K562 (cell line): Measurements from ENCODE around the gene ASPDH.

Source experiments
- BMI1 ChIP-seq: fragments of 150-350 bp; IDR thresholded peaks from 2 replicates; pipeline ENCODE4 v1.6.1; 2014; ENCODE audit warnings: low read length
- CEBPB ChIP-seq: fragments of 450-650 bp; IDR thresholded peaks from 2 replicates; pipeline ENCODE4 v1.6.1; 2016; ENCODE audit warnings: missing genetic modification characterization, missing compliant biosample characterization
- NBN ChIP-seq: fragments of 450-650 bp; IDR thresholded peaks from 2 replicates; pipeline ENCODE4 v1.6.1; 2016; ENCODE audit warnings: low read depth, mild to moderate bottlenecking
- SMAD4 ChIP-seq: fragments of 250-450 bp; sonication (Bioruptor Pico); conservative IDR thresholded peaks from 2 replicates; pipeline ENCODE4 v1.8.0; 2021; ENCODE audit warnings: inconsistent platforms, mild to moderate bottlenecking, moderate library complexity
- WHSC1 ChIP-seq: IDR thresholded peaks from one replicate; pipeline ENCODE4 v1.6.1; 2012; ENCODE audit warnings: low read length, control low read depth, inconsistent platforms
- ZNF12 ChIP-seq: sonication (generic); formaldehyde crosslinking; IDR thresholded peaks from 2 replicates; pipeline ENCODE4 v1.4.0; 2020; ENCODE audit warnings: mild to moderate bottlenecking, missing genetic modification reagents
- ZSCAN29 ChIP-seq: fragments of 450-650 bp; IDR thresholded peaks from 2 replicates; pipeline ENCODE4 v1.6.1; 2017
- TF ChIP-seq, protein P1 (sequence below): fragments of 200-800 bp; sonication (Bioruptor generic); IDR thresholded peaks from 2 replicates; pipeline ENCODE4 v1.6.1; 2016; ENCODE audit warnings: missing genetic modification characterization, missing compliant biosample characterization
- TF ChIP-seq, protein P2 (sequence below): sonication (generic); formaldehyde crosslinking; IDR thresholded peaks from 2 replicates; pipeline ENCODE4 v1.8.0; 2022; ENCODE audit warnings: missing genetic modification reagents, mild to moderate bottlenecking, moderate library complexity, borderline replicate concordance

DNA sequence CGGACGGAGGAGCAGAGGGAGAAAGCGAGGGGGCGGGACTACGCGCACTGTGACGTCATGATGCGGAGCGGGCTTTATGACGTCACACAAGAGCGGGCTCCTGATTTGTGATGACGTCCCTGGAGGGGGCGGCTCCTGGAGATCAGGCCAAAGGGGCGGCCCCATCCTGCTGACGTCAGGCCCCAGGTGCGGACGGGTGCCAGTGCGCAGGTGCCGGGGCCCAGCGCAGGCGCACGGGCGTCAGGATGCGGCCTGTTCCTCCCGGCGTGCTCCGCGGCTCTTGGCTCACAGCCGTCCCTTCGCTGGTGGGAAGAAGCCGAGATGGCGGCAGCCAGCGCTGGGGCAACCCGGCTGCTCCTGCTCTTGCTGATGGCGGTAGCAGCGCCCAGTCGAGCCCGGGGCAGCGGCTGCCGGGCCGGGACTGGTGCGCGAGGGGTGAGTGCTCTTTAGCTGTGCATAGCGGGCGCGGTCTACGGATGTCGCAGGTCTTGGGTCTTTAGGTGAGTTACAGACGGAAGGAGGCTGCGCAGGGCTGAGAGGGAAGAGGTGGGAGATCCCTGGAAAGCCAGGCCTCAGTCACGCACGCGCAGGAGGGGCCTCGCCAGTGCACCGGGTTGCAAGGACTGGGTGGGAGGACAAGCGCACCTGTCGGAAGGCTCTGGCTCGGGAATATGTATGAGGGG, 37.3 kb downstream of the ASPDH start, which contains the start of the genes EMC10 and GARIN5A:
- TF ChIP-seq ZNF12 (CRISPR knock-in tag) (no peak), CEBPB (tag) (no peak), ZSCAN29 (no peak), WHSC1 (no peak), SMAD4 (0 out of 2 replicates have a peak, but pooled peaks have one; percentile 22), NBN (peak; percentile 100), BMI1 (no peak)
- TF ChIP-seq, protein P1, sequence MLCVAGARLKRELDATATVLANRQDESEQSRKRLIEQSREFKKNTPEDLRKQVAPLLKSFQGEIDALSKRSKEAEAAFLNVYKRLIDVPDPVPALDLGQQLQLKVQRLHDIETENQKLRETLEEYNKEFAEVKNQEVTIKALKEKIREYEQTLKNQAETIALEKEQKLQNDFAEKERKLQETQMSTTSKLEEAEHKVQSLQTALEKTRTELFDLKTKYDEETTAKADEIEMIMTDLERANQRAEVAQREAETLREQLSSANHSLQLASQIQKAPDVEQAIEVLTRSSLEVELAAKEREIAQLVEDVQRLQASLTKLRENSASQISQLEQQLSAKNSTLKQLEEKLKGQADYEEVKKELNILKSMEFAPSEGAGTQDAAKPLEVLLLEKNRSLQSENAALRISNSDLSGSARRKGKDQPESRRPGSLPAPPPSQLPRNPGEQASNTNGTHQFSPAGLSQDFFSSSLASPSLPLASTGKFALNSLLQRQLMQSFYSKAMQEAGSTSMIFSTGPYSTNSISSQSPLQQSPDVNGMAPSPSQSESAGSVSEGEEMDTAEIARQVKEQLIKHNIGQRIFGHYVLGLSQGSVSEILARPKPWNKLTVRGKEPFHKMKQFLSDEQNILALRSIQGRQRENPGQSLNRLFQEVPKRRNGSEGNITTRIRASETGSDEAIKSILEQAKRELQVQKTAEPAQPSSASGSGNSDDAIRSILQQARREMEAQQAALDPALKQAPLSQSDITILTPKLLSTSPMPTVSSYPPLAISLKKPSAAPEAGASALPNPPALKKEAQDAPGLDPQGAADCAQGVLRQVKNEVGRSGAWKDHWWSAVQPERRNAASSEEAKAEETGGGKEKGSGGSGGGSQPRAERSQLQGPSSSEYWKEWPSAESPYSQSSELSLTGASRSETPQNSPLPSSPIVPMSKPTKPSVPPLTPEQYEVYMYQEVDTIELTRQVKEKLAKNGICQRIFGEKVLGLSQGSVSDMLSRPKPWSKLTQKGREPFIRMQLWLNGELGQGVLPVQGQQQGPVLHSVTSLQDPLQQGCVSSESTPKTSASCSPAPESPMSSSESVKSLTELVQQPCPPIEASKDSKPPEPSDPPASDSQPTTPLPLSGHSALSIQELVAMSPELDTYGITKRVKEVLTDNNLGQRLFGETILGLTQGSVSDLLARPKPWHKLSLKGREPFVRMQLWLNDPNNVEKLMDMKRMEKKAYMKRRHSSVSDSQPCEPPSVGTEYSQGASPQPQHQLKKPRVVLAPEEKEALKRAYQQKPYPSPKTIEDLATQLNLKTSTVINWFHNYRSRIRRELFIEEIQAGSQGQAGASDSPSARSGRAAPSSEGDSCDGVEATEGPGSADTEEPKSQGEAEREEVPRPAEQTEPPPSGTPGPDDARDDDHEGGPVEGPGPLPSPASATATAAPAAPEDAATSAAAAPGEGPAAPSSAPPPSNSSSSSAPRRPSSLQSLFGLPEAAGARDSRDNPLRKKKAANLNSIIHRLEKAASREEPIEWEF, result no peak
- TF ChIP-seq, protein P2, sequence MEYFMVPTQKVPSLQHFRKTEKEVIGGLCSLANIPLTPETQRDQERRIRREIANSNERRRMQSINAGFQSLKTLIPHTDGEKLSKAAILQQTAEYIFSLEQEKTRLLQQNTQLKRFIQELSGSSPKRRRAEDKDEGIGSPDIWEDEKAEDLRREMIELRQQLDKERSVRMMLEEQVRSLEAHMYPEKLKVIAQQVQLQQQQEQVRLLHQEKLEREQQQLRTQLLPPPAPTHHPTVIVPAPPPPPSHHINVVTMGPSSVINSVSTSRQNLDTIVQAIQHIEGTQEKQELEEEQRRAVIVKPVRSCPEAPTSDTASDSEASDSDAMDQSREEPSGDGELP (CRISPR knock-in tag), result peak; percentile 88
